HG03135 (cell line): ENCODE data around the gene KRT8.

ENCODE experiments used
- ATAC-seq: cut with Tn5 transposase; IDR thresholded peaks from one replicate; pipeline ENCODE4 v1.9.1; 2021; ENCODE audit warnings: mild to moderate bottlenecking, moderate library complexity; ENCODE audit not compliant: unreplicated experiment

KRT8 gene

GRCh38 chr12:52925717-52926595 is 21.1 kb upstream of the KRT8 start:
- no peak for ATAC-seq

- ATAC-seq: no peak
Observed at GRCh38 chr12:52924764-52925716, 20.2 kb upstream of the KRT8 start.

GRCh38 chr12:52921488-52922165 is 16.8 kb upstream of the KRT8 start:
- no peak for ATAC-seq

- ATAC-seq: no peak
Observed at GRCh38 chr12:52920937-52921336, 16.1 kb upstream of the KRT8 start.

GRCh38 chr12:52918784-52919183 is 13.9 kb upstream of the KRT8 start:
- no peak for ATAC-seq

- no peak for ATAC-seq
Observed at GRCh38 chr12:52918351-52918750, 13.5 kb upstream of the KRT8 start.

- ATAC-seq: no peak
Observed at GRCh38 chr12:52917800-52918199, 12.9 kb upstream of the KRT8 start.

- no peak for ATAC-seq
Observed at GRCh38 chr12:52916216-52916615, 11.3 kb upstream of the KRT8 start.

- ATAC-seq: no peak
Observed at GRCh38 chr12:52915637-52916036, 10.8 kb upstream of the KRT8 start.

GRCh38 chr12:52914576-52915121 is 9.8 kb upstream of the KRT8 start:
- no peak for ATAC-seq

GRCh38 chr12:52913431-52913821 is 8.6 kb upstream of the KRT8 start:
- no peak for ATAC-seq

GRCh38 chr12:52912711-52913430 is 8.0 kb upstream of the KRT8 start:
- no peak for ATAC-seq

GRCh38 chr12:52910248-52910883 is 5.5 kb upstream of the KRT8 start:
- ATAC-seq: no peak

- no peak for ATAC-seq
Observed at GRCh38 chr12:52909796-52910195, 4.9 kb upstream of the KRT8 start.

GRCh38 chr12:52909331-52909730 is 4.5 kb upstream of the KRT8 start:
- no peak for ATAC-seq

- no peak for ATAC-seq
Observed at GRCh38 chr12:52907092-52907810, 2.4 kb upstream of the KRT8 start.

GRCh38 chr12:52906191-52906601 is 1.3 kb upstream of the KRT8 start:
- ATAC-seq: no peak

GRCh38 chr12:52903855-52904508 is 894 bp downstream of the KRT8 start:
- no peak for ATAC-seq
